Measurements from ENCODE around the gene KLK5. TPM values are rescaled to one million over a fixed set of nuclear protein-coding genes. Genes with fewer than 3 reads are reported as not detected.

KLK5 gene
- polyA plus RNA-seq, 1 donor, result 1.6 TPM

Other genes starting within 250 kb of the KLK5 start
- 3.2 TPM for gene SHANK1, start 233.2 kb downstream of the KLK5 start, polyA plus RNA-seq
- gene CLEC11A, start 229.7 kb downstream of the KLK5 start, polyA plus RNA-seq, result 14.6 TPM
- gene GPR32, start 182.6 kb downstream of the KLK5 start, polyA plus RNA-seq, result not detected
- gene ACP4, start 162.6 kb downstream of the KLK5 start, polyA plus RNA-seq, result 0.09 TPM
- 23.1 TPM for gene KLK1, start 129.3 kb downstream of the KLK5 start, polyA plus RNA-seq
- gene KLK15, start 119.5 kb downstream of the KLK5 start, polyA plus RNA-seq, result 0.10 TPM
- gene KLK3, start 98.1 kb downstream of the KLK5 start, polyA plus RNA-seq, result 0.90 TPM
- 0.15 TPM for gene KLK2, start 79.6 kb downstream of the KLK5 start, polyA plus RNA-seq
- not detected for gene KLK4, start 41.6 kb downstream of the KLK5 start, polyA plus RNA-seq
- gene KLK6, start 16.6 kb upstream of the KLK5 start, polyA plus RNA-seq, result 0.58 TPM
- gene KLK7, start 30.9 kb upstream of the KLK5 start, polyA plus RNA-seq, result 0.42 TPM
- gene KLK8, start 48.6 kb upstream of the KLK5 start, polyA plus RNA-seq, result 0.79 TPM
- gene KLK10, start 66.7 kb upstream of the KLK5 start, polyA plus RNA-seq, result 2.3 TPM
- gene KLK11, start 73.6 kb upstream of the KLK5 start, polyA plus RNA-seq, result 10.3 TPM
- gene KLK12, start 82.0 kb upstream of the KLK5 start, polyA plus RNA-seq, result 2.4 TPM
- gene KLK13, start 112.1 kb upstream of the KLK5 start, polyA plus RNA-seq, result 0.45 TPM
- gene KLK14, start 129.8 kb upstream of the KLK5 start, polyA plus RNA-seq, result 0.12 TPM
- 4.1 TPM for gene CTU1, start 155.4 kb upstream of the KLK5 start, polyA plus RNA-seq
- gene SIGLEC9, start 171.9 kb upstream of the KLK5 start, polyA plus RNA-seq, result 0.76 TPM
- gene SIGLEC7, start 189.3 kb upstream of the KLK5 start, polyA plus RNA-seq, result 1.8 TPM